ENCODE data around the gene AKR1B15.

- TF ChIP-seq CTCF (conservative IDR thresholded peaks at IDR 0.05; ENCODE audit: low read depth in 2 of 2): no peak
- TF ChIP-seq POLR2AphosphoS5 (IDR thresholded peaks at IDR 0.05; ENCODE audit: low read depth): no peak
- no peak for TF ChIP-seq EZH2 (IDR thresholded peaks at IDR 0.05; ENCODE audit: low read depth, unreplicated experiment)
- no peak for TF ChIP-seq CREB1 (CRISPR knock-in tag; IDR thresholded peaks at IDR 0.05; ENCODE audit: low read depth)
- TF ChIP-seq EZH2phosphoT487 (IDR thresholded peaks at IDR 0.05; ENCODE audit: unreplicated experiment): no peak
- TF ChIP-seq REST (IDR thresholded peaks at IDR 0.05; ENCODE audit: unreplicated experiment): no peak
- no peak for TF ChIP-seq NANOG (IDR thresholded peaks at IDR 0.05; ENCODE audit: borderline replicate concordance)
- TF ChIP-seq ZNF114 (CRISPR knock-in tag; IDR thresholded peaks at IDR 0.05): no peak
- no peak for TF ChIP-seq ETS1 (IDR thresholded peaks at IDR 0.05)
- no peak for TF ChIP-seq STAT1 (IDR thresholded peaks at IDR 0.05; ENCODE audit: unreplicated experiment)
Observed at GRCh38 chr7:134629445-134629844, 80.5 kb downstream of the AKR1B15 start.
